NCI-H2107 treated with DMSO at 0.1 percent for 48 hours (cell line): ENCODE data around the gene CDRT15L2.
"Not testable (repeated sequence)": the region's sequence is repeated elsewhere in the genome, so short reads cannot be mapped to it uniquely, and the experiment has no call there.

Experiments
- DNase-seq: peaks from one replicate; lab custom pipeline; 2025; ENCODE audit not compliant: unreplicated experiment; lab: John Stamatoyannopoulos, UW

CDRT15L2 gene

GRCh38 chr17:20579424-20579823 lies at the start of gene CDRT15L2:
CDRT15L2 (plus strand) TSS chr17:20579724; CDS start chr17:20579744, 20 bp downstream.
- not testable (repeated sequence) for DNase-seq

- DNase-seq, result not testable (repeated sequence)
Measured at GRCh38 chr17:20530104-20530503, 49.4 kb upstream of the CDRT15L2 start.

DNA sequence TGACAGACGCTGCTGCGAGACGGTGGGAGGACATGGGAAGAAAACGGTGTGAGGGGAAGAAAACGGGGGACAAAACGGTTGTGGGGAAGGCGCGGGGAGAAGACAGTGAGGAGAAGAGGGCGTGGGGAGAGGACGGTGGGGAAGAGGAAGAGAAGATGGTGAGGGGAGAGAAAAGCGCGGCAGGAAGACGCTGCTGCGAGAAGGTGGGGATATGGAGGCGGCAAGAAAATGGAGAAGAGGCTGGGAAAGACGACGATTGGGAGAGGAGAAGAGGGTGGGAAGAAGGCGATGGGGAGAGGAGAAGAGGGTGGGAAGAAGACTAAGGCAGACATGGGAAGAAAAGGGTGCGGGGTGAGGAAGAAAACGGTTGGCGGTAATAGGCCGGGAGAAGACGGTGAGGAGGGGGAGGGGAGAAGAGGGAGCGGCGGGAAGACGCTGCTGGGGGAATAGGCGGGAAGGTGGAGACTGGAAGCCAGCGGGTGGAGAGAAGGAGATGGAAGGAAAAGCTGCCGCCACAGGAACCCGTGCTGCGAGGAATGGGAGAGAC lies 46.9 kb upstream of the CDRT15L2 start:
- DNase-seq, result not testable (repeated sequence)

- DNase-seq, result not testable (repeated sequence)
Measured at GRCh38 chr17:20533206-20533605, 46.3 kb upstream of the CDRT15L2 start.

- DNase-seq, result not testable (repeated sequence)
Measured at GRCh38 chr17:20534711-20535550, 44.6 kb upstream of the CDRT15L2 start.

DNA sequence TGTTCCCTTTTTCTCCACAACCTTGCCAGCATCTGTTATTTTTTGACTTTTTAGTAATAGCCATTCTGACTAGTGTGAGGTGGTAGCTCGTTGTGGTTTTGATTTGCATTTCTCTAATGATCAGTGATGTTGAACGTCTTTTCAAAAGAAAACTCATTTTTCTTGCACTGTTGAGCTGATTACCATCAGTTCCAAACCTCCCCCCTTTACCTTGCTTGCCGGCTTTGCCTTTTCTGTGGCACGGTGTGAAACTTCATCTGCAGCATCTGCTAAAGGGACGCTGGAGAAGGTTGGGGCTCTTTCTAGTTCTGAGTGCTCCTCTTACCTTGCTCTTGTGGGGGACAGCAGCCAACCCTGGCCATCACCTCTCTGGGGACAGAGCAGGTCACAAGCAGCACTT lies 39.1 kb upstream of the CDRT15L2 start:
- not testable (repeated sequence) for DNase-seq

DNA sequence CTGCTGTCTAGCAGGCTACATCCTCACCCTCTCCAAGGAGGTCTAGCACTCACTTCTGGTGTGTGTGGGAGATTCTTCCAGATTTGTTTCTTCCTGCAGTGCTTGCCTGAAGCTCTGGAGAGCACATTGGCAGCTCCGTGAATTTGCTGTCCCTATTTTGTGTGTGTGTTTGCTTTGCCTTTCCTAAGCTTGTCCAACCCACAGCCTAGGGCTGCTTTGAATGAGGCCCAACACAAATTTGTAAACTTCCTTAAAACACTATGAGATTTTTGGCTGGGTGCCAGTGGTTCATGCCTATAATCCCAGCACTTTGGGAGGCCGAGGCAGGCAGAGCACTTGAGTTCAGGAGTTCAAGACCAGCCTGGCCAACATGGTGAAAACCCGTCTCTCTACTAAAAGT lies 38.7 kb upstream of the CDRT15L2 start:
- DNase-seq, result not testable (repeated sequence)

GRCh38 chr17:20541853-20542546 lies 37.5 kb upstream of the CDRT15L2 start:
- DNase-seq, result not testable (repeated sequence)

GRCh38 chr17:20547923-20548322 lies 31.6 kb upstream of the CDRT15L2 start:
- DNase-seq, result not testable (repeated sequence)

GRCh38 chr17:20552920-20553319 lies 26.6 kb upstream of the CDRT15L2 start:
- not testable (repeated sequence) for DNase-seq

DNA sequence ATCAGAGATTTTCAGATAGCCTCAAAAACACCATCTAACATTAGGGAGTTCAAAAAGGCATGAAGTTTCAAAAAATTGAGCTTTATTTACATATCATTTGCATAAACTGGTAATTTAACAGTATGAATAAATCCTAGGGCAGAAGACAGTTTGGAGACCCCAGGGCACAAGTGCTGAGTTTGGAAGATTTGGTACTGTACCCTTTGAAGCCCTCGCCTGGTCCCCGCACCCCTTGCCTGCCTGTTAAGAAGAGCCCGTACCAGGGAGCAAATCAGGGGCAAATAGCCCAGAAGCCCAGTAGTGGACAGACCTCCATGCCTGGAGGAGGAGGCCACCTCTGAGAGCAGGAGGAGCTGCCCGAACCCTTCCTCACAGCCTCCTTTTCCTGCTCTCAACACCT lies 24.8 kb upstream of the CDRT15L2 start:
- DNase-seq, result not testable (repeated sequence)

DNA sequence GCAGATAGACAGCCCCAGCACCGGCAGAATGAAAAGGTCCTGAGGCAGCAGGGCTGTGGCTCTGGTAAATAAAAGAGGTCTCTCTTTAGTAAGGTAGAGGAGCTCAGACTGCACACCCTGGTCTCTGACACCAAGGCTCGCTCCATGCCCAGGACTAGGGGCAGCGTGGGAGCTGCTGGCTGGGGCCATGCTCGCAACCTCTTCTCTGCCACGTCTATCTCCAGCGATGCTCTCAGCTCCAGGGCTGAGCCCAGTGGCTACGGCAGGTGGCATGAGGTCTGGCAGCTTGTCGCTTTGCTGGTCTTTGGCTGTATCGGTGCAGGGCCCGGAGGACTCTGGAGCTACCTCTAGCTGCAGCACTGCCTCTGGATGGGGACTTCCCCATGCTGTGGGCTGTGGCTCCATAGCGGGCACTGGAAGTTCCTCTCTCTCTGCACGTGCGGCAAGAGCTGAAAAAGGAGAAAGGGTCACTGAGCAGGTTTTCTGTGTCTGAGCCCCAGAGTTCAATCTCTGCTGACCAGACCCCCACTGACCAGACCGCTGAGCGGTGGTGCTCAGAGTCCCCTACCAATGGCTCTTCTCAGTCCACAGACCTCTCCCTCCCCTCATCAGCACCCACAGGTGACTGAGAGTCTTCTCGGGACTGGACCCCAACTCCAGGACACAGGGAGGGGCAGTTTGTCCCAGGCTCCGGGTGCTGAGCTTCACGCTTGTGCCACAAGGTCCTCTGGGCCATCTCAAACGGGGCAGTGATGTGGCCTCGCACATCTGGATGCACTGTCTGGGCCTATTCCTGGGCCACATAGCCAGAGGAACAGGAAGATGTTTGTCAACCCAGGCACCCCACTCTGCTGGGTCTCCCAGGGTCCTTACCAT lies 24.2 kb upstream of the CDRT15L2 start:
- not testable (repeated sequence) for DNase-seq

DNA sequence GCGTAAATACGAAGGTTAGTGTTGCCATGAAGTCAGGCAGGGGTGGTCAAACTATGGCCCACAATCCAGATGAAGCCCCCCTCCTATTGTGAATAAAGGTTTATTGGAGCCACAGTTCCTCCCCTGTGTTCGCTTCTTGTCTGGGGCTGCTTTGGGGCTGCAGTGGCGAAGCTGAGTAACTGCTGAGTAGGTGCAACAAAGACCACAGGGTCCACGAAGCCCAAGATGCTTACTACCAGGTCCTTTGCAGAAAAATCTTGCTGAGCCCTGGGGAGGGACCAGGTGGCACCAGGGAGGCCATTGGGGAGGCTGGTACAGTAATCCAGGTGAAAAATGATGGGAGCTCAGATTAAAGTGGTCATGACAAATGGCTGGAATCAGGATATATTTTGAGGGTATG lies 21.4 kb upstream of the CDRT15L2 start:
- not testable (repeated sequence) for DNase-seq

DNA sequence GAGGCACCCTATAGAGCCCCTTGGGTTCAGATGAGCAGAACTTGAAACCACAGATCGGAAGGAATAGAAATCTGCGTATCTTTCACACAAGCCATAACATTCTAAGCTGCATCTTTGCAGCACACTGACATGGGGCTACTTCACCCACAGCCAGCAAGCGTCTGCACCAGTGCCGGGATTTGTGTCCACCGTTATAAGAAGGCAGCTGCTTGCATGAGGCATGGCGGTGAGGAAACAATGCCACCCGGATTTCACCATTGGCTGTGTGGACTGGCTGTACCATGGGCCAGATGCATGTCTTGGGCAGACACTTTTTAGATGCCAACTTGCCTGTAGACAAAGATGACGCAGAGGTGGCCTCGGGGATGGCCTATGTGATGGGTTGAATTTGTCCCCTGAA lies 20.5 kb upstream of the CDRT15L2 start:
- not testable (repeated sequence) for DNase-seq

- DNase-seq, result no peak
Measured at GRCh38 chr17:20562587-20562986, 16.9 kb upstream of the CDRT15L2 start.

GRCh38 chr17:20565245-20565644 lies 14.3 kb upstream of the CDRT15L2 start:
- not testable (repeated sequence) for DNase-seq

DNA sequence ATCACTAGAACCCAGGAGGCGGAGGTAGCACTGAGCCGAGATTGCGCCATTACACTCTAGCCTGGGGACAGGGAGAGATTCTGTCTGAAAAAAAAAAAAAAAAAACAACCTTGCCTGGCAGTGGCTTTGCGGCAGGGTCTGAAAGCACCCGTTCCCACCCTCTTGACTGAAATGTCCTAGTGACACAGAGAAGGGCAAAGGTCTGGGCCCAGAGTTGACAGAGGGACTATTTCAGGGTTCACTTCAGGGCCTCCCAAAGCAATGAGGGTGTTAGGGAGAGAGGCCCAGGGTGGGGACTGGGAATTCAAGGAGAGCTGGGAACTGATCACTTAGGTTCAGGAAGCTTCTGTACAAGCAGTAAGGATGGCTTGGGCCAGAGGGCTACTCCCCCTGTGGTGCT lies 13.8 kb upstream of the CDRT15L2 start:
- no peak for DNase-seq

DNA sequence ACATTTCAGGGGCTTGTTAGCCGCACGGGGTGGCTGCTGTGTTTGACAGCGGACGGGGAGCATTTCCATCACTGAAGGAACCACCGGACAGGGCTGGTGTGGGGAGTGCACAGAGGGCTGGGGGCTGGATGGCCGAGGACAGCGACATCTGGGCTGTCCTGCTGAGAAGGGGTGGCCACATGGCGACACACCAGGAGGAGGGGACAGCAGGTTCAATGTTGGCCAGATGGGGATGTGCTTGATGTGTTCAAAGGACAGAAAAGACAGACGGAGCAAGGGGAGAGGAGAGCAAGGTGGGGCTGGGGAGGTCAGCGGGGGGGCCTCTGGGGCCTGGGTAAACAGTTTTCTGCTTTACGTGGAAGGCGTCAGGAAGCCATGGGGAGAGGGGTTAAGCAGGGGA lies 12.8 kb upstream of the CDRT15L2 start:
- DNase-seq, result not testable (repeated sequence)

DNA sequence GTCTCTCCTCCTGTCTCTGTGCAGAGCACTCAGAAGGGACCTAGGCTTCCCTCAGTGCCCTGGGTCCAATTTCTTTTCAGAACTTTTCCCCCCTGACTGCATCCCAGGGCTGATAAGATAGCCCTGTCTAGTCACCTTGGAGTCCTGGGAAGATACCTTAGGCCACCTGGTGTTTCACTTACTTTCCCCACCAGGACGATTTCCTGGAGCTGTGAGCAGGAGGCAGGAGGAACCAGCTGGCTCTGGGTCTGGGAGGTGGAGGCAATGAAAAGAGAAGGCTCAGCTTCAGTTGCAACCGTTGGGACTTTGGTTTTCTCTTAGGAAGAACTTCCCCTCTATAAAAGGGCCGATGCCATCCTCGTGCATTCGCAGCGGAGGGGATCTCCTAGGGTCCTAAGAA lies 12.1 kb upstream of the CDRT15L2 start:
- not testable (repeated sequence) for DNase-seq

DNA sequence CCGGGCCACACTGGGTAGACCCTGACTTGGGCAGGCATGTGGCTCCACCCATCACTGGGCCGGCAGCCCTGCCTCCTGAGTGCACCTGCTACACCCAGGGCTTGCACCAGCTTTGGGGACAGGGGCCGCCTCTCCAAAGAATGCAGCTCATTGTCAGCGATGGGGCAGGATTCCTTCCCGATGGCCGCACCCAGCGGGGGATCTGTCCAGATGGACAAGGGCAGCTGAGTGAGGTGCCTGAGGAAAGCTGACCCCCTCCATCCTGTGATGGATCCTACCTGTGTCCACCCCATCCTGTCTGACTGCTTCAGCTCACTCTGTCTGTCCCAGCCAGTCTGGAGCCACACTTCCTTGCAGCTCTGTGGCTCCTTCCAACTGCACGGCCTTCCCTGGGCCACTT lies 10.9 kb upstream of the CDRT15L2 start:
- not testable (repeated sequence) for DNase-seq

DNA sequence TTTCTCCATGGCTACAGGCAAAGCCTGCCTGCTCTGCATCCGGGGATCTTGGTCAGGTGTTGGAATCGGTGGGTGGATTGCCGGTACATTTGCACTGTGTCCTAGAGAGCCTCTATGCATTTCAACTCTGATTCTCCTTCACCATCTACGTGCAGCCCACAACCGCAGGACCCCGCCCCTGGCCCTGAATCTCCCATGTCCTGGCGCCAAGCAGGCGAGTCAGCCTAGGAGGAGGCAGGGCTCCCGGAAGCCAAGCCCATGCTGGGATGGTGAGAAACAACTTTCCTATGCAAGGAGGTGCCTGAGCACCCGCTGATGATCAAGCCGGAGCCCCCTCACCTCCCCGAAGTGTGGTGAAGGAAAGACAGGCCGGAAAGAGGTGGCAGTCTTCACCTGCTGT lies 7.9 kb upstream of the CDRT15L2 start:
- not testable (repeated sequence) for DNase-seq
